ENCODE results near the gene RIMS4. TPM values are rescaled to one million over a fixed set of nuclear protein-coding genes. Genes with fewer than 3 reads are reported as not detected.

Gene RIMS4
- total RNA-seq (1 to 10 TPM in 3 of 9 donors, under 1 TPM in 5, not detected in 1; 0.11 to 6.3 (median 0.67) TPM), polyA plus RNA-seq (1 to 10 TPM in 1 of 3 donors, under 1 TPM in 2; 0.54 to 1.5 (median 0.86) TPM)
- long read RNA-seq, donor 1: 0 reads
- long read RNA-seq, donor 2: 0 reads
- long read RNA-seq, donor 3: 0 reads
- long read RNA-seq, donor 4: 0 reads
- long read RNA-seq, donor 5: 0 reads
- long read RNA-seq, donor 6, partial matches to known transcripts: 0 of 1 reads
- long read RNA-seq, donor 6, other reads (novel, unspliced or antisense): 1 of 1 reads
- long read RNA-seq, donor 7: 0 reads
- long read RNA-seq, donor 8, full-length matches to known transcripts: 1 of 1 reads
- long read RNA-seq, donor 8, partial matches to known transcripts: 0 of 1 reads
- long read RNA-seq, donor 8, other reads (novel, unspliced or antisense): 0 of 1 reads
- long read RNA-seq, donor 9: 0 reads
- long read RNA-seq, donor 10: 0 reads

- TF ChIP-seq CTCF (IDR thresholded peaks at IDR 0.05) (no peak), POLR2A (IDR thresholded peaks at IDR 0.05) (no peak)
- WGBS, 4 donors: 6 to 30% (median 14%) methylated on average over 19 to 89 of the region's 89 CpGs
- H3K9me3 ChIP-seq (replicated peaks in 1 of 3): no peaks in the 10 kb centered on the region
- no peaks in the 10 kb centered on the region for H3K36me3 ChIP-seq (replicated peaks in 1 of 2)
- H3K4me1 ChIP-seq (replicated peaks in 1 of 2): no peaks in the 10 kb centered on the region
- peaks cover 36% of the 10 kb centered on the region for H3K27me3 ChIP-seq
- intact Hi-C loops (cut with DNase I): no loop called here
- H3K27ac ChIP-seq: no peak within 1 kb of the TSS
- H3K4me3 ChIP-seq: no peak within 1 kb of the TSS
- peak in 1 of 7 donors; percentile 13 for DNase-seq
Measured at GRCh38 chr20:44810391-44811149, at the start of gene RIMS4. RIMS4 (minus strand) TSS chr20:44810546; CDS start chr20:44810271, 275 bp downstream.

- H3K27ac ChIP-seq: no peak overlapping the region
- H3K36me3 ChIP-seq (replicated peaks in 1 of 2): no peaks in the 10 kb centered on the region
- H3K9me3 ChIP-seq (replicated peaks in 1 of 3): no peaks in the 10 kb centered on the region
- DNase-seq: no peak
- no peaks in the 10 kb centered on the region for H3K27me3 ChIP-seq
- intact Hi-C loops (cut with DNase I): no loop called here
- H3K4me3 ChIP-seq: no peak overlapping the region
- TF ChIP-seq POLR2A (IDR thresholded peaks at IDR 0.05) (no peak), CTCF (IDR thresholded peaks at IDR 0.05) (no peak)
- H3K4me1 ChIP-seq (replicated peaks in 1 of 2): peaks cover 0 to 11% of the 10 kb centered on the region in 2 donors
Measured at GRCh38 chr20:44858606-44859360, 48.4 kb upstream of the RIMS4 start.

- no peaks in the 10 kb centered on the region for H3K27me3 ChIP-seq
- no peak for DNase-seq
- intact Hi-C loops (cut with DNase I): no loop called here
- H3K4me1 ChIP-seq (replicated peaks in 1 of 2): peaks cover 0 to 1% of the 10 kb centered on the region in 2 donors
- no peaks in the 10 kb centered on the region for H3K9me3 ChIP-seq (replicated peaks in 1 of 3)
- TF ChIP-seq CTCF (IDR thresholded peaks at IDR 0.05): no peak
- no peak for TF ChIP-seq POLR2A (IDR thresholded peaks at IDR 0.05)
- no peak overlapping the region for H3K27ac ChIP-seq
- H3K4me3 ChIP-seq: no peak overlapping the region
- H3K36me3 ChIP-seq (replicated peaks in 1 of 2): no peaks in the 10 kb centered on the region
- WGBS, 4 donors: 78 to 90% (median 85%) methylated on average over 6 of the region's 6 CpGs
Measured at GRCh38 chr20:44856856-44857448, 46.6 kb upstream of the RIMS4 start.
